ENCODE measurements around the gene ANO2. TPM values are rescaled to one million over a fixed set of nuclear protein-coding genes. Genes with fewer than 3 reads are reported as not detected.

The ANO2 gene
- total RNA-seq, 2 experiments from 2014 or later, result not detected

- intact Hi-C loops (cut with micrococcal nuclease), result no loop called here
These were observed 79.7 kb downstream of the ANO2 start for GRCh38 chr12:5865397-5865796.

GRCh38 chr12:5864972-5865371 lies 80.1 kb downstream of the ANO2 start:
- Mint-ChIP-seq H3K27me3 (no peaks in the 10 kb centered on the region), H3K36me3 (ENCODE audit: low read depth) (no peaks in the 10 kb centered on the region), H3K4me1 (ENCODE audit: low read depth) (no peaks in the 10 kb centered on the region), H3K4me3 (no peak overlapping the region), H3K27ac (no peak overlapping the region), H3K9me3 (no peaks in the 10 kb centered on the region)
- ChIA-PET CTCF (no interaction called here), POLR2A (no interaction called here)
- ATAC-seq (no peak), DNase-seq (no peak)
- intact Hi-C loops (cut with micrococcal nuclease), result no loop called here
- no peak for TF ChIP-seq CTCF (IDR thresholded peaks at IDR 0.05)

More at GRCh38 chr12:5865397-5865796, 79.7 kb downstream of the ANO2 start:
- ATAC-seq (no peak), DNase-seq (no peak)
- Mint-ChIP-seq H3K27ac (no peak overlapping the region), H3K4me3 (no peak overlapping the region), H3K4me1 (ENCODE audit: low read depth) (no peaks in the 10 kb centered on the region), H3K9me3 (no peaks in the 10 kb centered on the region), H3K36me3 (ENCODE audit: low read depth) (no peaks in the 10 kb centered on the region), H3K27me3 (no peaks in the 10 kb centered on the region)
- ChIA-PET CTCF (no interaction called here), POLR2A (no interaction called here)
- no peak for TF ChIP-seq CTCF (IDR thresholded peaks at IDR 0.05)

GRCh38 chr12:5864301-5864700 lies 80.8 kb downstream of the ANO2 start:
- ChIA-PET CTCF (interaction anchor here (1.0 kb wide), 1 partner anchor 124 kb away, joined by 3 read pairs; no protein-coding TSS in a partner anchor), POLR2A (no interaction called here)
- Mint-ChIP-seq H3K27ac (no peak overlapping the region), H3K9me3 (no peaks in the 10 kb centered on the region), H3K36me3 (ENCODE audit: low read depth) (no peaks in the 10 kb centered on the region), H3K4me1 (ENCODE audit: low read depth) (no peaks in the 10 kb centered on the region), H3K4me3 (no peak overlapping the region), H3K27me3 (no peaks in the 10 kb centered on the region)
- DNase-seq (no peak), ATAC-seq (no peak)
- intact Hi-C loops (cut with micrococcal nuclease), result no loop called here
- TF ChIP-seq CTCF (IDR thresholded peaks at IDR 0.05), result no peak

DNA sequence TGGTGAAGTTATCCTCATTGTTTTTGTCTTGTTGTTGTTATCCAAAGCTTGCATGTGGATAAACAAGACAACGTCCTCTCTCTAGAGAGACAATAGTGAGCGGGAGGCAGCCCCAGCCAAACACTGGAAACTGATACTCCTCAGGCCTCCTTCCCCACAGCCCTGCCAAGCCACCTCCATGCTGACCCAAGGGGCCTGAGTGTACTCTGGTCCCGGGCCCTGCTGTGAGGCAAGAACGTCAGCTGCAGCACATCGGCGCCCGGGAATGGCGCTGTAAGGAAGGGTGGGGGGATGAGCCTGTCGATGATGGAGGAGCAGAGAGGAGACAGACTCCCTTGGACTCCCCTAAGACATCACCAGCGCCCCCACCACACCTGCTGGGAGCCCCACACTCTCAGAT lies 83.6 kb downstream of the ANO2 start:
- H3K36me3 Mint-ChIP-seq (ENCODE audit: low read depth), result no peaks in the 10 kb centered on the region
- POLR2A ChIA-PET, result no interaction called here
- no peaks in the 10 kb centered on the region for H3K4me1 Mint-ChIP-seq (ENCODE audit: low read depth)
- H3K27me3 Mint-ChIP-seq, result peaks cover 1% of the 10 kb centered on the region
- H3K27ac Mint-ChIP-seq, result no peak overlapping the region
- no peak overlapping the region for H3K4me3 Mint-ChIP-seq
- no peak for TF ChIP-seq CTCF (IDR thresholded peaks at IDR 0.05)
- DNase-seq, result no peak
- CTCF ChIA-PET, result no interaction called here
- no peaks in the 10 kb centered on the region for H3K9me3 Mint-ChIP-seq
- intact Hi-C loops (cut with micrococcal nuclease), result no loop called here
- ATAC-seq, result no peak

GRCh38 chr12:5856692-5857091 lies 88.4 kb downstream of the ANO2 start:
- Mint-ChIP-seq H3K4me3 (no peak overlapping the region), H3K27me3 (peaks cover 19% of the 10 kb centered on the region), H3K9me3 (no peaks in the 10 kb centered on the region), H3K4me1 (ENCODE audit: low read depth) (no peaks in the 10 kb centered on the region), H3K27ac (no peak overlapping the region), H3K36me3 (ENCODE audit: low read depth) (no peaks in the 10 kb centered on the region)
- ATAC-seq, result no peak
- no peak for TF ChIP-seq CTCF (IDR thresholded peaks at IDR 0.05)
- POLR2A ChIA-PET, result no interaction called here
- DNase-seq, result no peak
- intact Hi-C loops (cut with micrococcal nuclease), result no loop called here
- CTCF ChIA-PET, result no interaction called here

Measured in activated CD8-positive, alpha-beta T cell treated with anti-CD3 and anti-CD28 coated beads for 36 hours (primary cell).